RWPE2 (cell line): Measurements from ENCODE around the gene TMEM30B.
"Not testable (repeated sequence)": the region's sequence is repeated elsewhere in the genome, so short reads cannot be mapped to it uniquely, and the experiment has no call there.

Experiments used
- ATAC-seq: fragments of 200-7000 bp; cut with Tn5 transposase; 3 replicates; pipeline ENCODE4 v1.9.1; 2021; ENCODE audit warnings: low read depth
- DNase-seq: peaks from one replicate; pipeline ENCODE4 v3.0.0-alpha.2; 2020; ENCODE audit warnings: low spot score
- H3K27ac ChIP-seq: fragments of 450-650 bp; 2 replicates; pipeline ENCODE4 v1.5.1; 2017; ENCODE audit warnings: mild to moderate bottlenecking; ENCODE audit not compliant: poor library complexity, severe bottlenecking
- H3K27me3 ChIP-seq: fragments of 250-450 bp; sonication (Bioruptor Pico); 2 replicates; pipeline ENCODE4 v1.5.1; 2021; ENCODE audit warnings: mild to moderate bottlenecking, moderate library complexity; ENCODE audit not compliant: insufficient read depth, poor library complexity, severe bottlenecking
- H3K36me3 ChIP-seq: fragments of 250-450 bp; sonication (Bioruptor Pico); 2 replicates; pipeline ENCODE4 v1.5.1; 2020; ENCODE audit warnings: low read depth, mild to moderate bottlenecking, moderate library complexity
- H3K4me1 ChIP-seq: fragments of 250-450 bp; sonication (Bioruptor Pico); 2 replicates; pipeline ENCODE4 v1.5.1; 2021; ENCODE audit warnings: mild to moderate bottlenecking, moderate library complexity; ENCODE audit not compliant: insufficient read depth, poor library complexity, severe bottlenecking
- H3K4me3 ChIP-seq: fragments of 250-450 bp; sonication (Bioruptor Pico); 2 replicates; pipeline ENCODE4 v1.5.1; 2021; ENCODE audit warnings: mild to moderate bottlenecking, moderate library complexity; ENCODE audit not compliant: severe bottlenecking
- H3K9me3 ChIP-seq: fragments of 250-450 bp; sonication (Bioruptor Pico); 2 replicates; pipeline ENCODE4 v1.5.1; 2021; ENCODE audit warnings: mild to moderate bottlenecking, moderate library complexity; ENCODE audit not compliant: severe bottlenecking
- TF ChIP-seq, protein P1 (sequence below): fragments of 450-650 bp; IDR thresholded peaks from one replicate; pipeline ENCODE4 v1.5.1; 2017; ENCODE audit warnings: mild to moderate bottlenecking, moderate library complexity; ENCODE audit not compliant: poor library complexity, severe bottlenecking

The TMEM30B gene

GRCh38 chr14:61322011-61322798, 41.1 kb upstream of the TMEM30B start:
- ATAC-seq (peak; percentile 59), DNase-seq (peak; percentile 87)
- TF ChIP-seq, protein P1, sequence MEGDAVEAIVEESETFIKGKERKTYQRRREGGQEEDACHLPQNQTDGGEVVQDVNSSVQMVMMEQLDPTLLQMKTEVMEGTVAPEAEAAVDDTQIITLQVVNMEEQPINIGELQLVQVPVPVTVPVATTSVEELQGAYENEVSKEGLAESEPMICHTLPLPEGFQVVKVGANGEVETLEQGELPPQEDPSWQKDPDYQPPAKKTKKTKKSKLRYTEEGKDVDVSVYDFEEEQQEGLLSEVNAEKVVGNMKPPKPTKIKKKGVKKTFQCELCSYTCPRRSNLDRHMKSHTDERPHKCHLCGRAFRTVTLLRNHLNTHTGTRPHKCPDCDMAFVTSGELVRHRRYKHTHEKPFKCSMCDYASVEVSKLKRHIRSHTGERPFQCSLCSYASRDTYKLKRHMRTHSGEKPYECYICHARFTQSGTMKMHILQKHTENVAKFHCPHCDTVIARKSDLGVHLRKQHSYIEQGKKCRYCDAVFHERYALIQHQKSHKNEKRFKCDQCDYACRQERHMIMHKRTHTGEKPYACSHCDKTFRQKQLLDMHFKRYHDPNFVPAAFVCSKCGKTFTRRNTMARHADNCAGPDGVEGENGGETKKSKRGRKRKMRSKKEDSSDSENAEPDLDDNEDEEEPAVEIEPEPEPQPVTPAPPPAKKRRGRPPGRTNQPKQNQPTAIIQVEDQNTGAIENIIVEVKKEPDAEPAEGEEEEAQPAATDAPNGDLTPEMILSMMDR, result no peak

GRCh38 chr14:61321385-61322010, 40.4 kb upstream of the TMEM30B start, which contains the start of gene PRKCH:
Gene PRKCH, plus strand, starts transcription at chr14:61321579. Its CDS starts 523 bp downstream, at chr14:61322102.
- Histone ChIP-seq H3K4me3 (peak within 1 kb of the TSS; percentile 54), H3K36me3 (peaks cover 12% of the 10 kb centered on the region), H3K27ac (peak within 1 kb of the TSS; percentile 68), H3K4me1 (peaks cover 10% of the 10 kb centered on the region), H3K9me3 (no peaks in the 10 kb centered on the region), H3K27me3 (no peaks in the 10 kb centered on the region)
- DNase-seq (peak; percentile 88), ATAC-seq (peak; percentile 69)
- TF ChIP-seq, protein P1, result peak; percentile 73

More at GRCh38 chr14:61322011-61322798, 41.1 kb upstream of the TMEM30B start:
- H3K36me3 ChIP-seq, result peaks cover 12% of the 10 kb centered on the region
- peaks cover 17% of the 10 kb centered on the region for H3K4me1 ChIP-seq
- no peaks in the 10 kb centered on the region for H3K9me3 ChIP-seq
- H3K27me3 ChIP-seq, result no peaks in the 10 kb centered on the region
- H3K27ac ChIP-seq, result peak overlapping the region; percentile 68
- peak overlapping the region; percentile 54 for H3K4me3 ChIP-seq

DNA sequence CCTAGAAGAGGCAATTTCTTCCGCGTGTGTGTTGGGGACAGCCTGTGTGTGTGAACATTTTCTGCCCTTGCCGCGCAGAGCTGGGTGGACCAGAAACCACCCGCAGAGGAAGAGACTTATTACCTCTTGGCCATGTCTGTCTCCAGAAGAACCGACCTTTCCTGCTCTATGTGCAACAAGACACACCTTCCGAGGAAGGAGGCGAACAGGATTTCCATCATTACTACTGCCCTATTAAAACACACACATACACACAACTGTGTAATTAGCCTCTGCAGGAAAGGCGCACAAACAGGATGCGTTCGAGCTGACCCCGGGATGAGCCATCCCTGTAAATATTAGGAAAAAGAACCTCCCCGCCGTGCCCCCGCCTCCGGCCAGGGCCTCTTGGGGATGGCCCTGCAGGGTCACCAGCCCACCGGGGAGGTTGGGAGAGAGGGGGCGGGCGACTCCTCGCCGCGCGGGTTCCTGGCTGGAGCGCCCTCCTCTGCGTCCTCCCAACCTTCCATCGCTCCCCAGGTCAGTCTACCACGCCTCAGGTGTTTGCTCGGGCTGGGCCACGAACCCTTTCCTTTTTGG, 39.8 kb upstream of the TMEM30B start:
- ATAC-seq (no peak), DNase-seq (no peak)
- TF ChIP-seq, protein P1, result no peak
- peaks cover 7% of the 10 kb centered on the region for H3K36me3 ChIP-seq
- H3K27me3 ChIP-seq, result no peaks in the 10 kb centered on the region
- peaks cover 9% of the 10 kb centered on the region for H3K4me1 ChIP-seq
- peak overlapping the region; percentile 68 for H3K27ac ChIP-seq
- H3K4me3 ChIP-seq, result peak overlapping the region; percentile 54
- H3K9me3 ChIP-seq, result no peaks in the 10 kb centered on the region

- H3K9me3 ChIP-seq, H3K4me1 ChIP-seq, H3K4me3 ChIP-seq, H3K27ac ChIP-seq, ATAC-seq, H3K27me3 ChIP-seq, H3K36me3 ChIP-seq, DNase-seq: not testable (repeated sequence)
Observed at GRCh38 chr14:61320170-61320569, 39.0 kb upstream of the TMEM30B start.

DNA sequence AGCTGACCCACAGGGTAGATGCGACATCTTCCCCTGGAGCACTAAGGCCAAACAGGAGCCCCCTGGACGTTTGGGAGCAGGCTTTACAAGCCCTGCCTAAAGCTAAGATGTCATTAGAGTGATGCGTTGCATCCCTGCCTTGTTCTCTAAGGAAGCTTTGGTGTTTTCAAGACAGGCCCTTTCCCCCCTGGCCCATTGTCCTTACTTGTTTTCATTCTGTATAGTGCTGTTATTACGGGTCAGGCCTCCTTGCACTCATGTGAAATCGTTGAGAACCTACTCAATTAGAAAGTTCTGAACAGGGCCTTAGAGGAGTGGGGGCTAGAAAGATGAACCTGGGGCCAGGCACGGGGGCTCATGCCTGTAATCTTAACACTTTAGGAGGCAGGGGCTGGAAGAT, 38.6 kb upstream of the TMEM30B start:
- Histone ChIP-seq H3K9me3 (no peaks in the 10 kb centered on the region), H3K27ac (no peak overlapping the region), H3K27me3 (no peaks in the 10 kb centered on the region), H3K4me1 (peaks cover 9% of the 10 kb centered on the region), H3K4me3 (no peak overlapping the region), H3K36me3 (peaks cover 4% of the 10 kb centered on the region; the same call in 1 of the 2 replicates)
- DNase-seq (no peak), ATAC-seq (no peak)
- TF ChIP-seq, protein P1, result no peak
